ENCODE measurements around the gene AQP3. TPM values are rescaled to one million over a fixed set of nuclear protein-coding genes. Genes with fewer than 3 reads are reported as not detected.
"Not testable (repeated sequence)": the region's sequence is repeated elsewhere in the genome, so short reads cannot be mapped to it uniquely, and the experiment has no call there.

The AQP3 gene
- total RNA-seq (1 to 10 TPM; 3.0 to 6.9 (median 4.5) TPM), polyA plus RNA-seq (10 to 100 TPM in 1 of 3 donors, 1 to 10 TPM in 2; 1.6 to 13.6 (median 1.8) TPM)

DNA sequence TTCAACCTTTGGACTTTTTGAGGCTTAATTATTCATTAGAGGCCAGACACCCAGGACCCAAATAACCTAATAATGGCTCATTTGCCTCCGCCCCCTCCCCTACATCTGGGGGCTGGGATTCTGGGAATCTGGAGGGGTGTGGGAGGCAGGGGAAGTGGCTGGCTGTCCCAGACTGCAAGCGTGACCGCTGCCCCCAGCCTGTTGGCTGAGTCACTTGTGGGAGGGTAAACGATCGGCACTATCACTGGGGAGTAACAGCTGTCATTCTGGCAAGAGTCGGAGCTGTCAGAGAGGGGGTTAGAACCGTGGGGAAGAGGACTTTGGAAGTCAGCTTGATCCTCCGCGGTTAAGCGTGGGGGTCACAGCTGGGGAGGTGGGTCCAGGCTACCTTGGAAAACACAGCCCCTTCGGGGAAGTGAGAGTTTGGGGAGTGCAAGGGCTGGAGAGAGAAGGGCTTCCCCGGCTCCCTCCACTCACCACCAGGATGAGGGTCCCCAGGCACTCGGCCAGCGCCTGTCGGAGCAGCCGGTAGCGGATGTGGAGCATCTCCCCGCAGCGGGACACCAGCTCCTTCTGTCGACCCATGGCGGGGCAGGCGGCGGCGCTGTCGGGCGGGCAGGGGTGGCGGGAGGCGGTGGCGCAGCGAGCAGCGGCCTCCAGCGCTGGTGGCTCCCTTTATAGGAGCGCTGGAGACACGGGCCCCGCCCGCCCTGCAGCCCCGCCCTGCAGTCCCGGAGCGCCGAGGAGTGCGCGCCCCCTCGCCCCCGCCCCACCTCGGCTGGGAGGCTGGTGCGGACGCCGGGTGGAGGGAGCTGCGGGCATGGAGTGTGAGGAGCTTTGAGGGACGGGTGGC lies at the start of gene AQP3:
TSS of gene AQP3 (minus strand) at position 648 of the 853 bp plus-strand sequence. CDS start at position 585, 63 bp downstream.
- WGBS, 2 donors: 1 to 2% methylated on average over 50 of the region's 50 CpGs
- peak within 1 kb of the TSS; percentile 28 to 56 (median 49) for H3K4me3 ChIP-seq
- intact Hi-C loops (cut with DNase I): loop anchor here (2.0 kb wide), 1 partner anchor 20 kb away; no protein-coding TSS in a partner anchor
- peak; percentile 80 for DNase-seq
- no peaks in the 10 kb centered on the region for H3K27me3 ChIP-seq
- TF ChIP-seq CTCF (IDR thresholded peaks at IDR 0.05): peak in 1 of 4 experiments; percentile 29
- no peak for TF ChIP-seq EP300 (IDR thresholded peaks at IDR 0.05)
- no peak for TF ChIP-seq POLR2A (IDR thresholded peaks at IDR 0.05)
- no peaks in the 10 kb centered on the region for H3K9me3 ChIP-seq
- H3K4me1 ChIP-seq: peaks cover 0 to 15% (median 14%) of the 10 kb centered on the region in 4 donors
- H3K36me3 ChIP-seq: no peaks in the 10 kb centered on the region
- H3K27ac ChIP-seq: peak within 1 kb of the TSS in 3 of 4 donors; percentile 27 to 53 (median 51)

GRCh38 chr9:33493819-33494218 lies 46.4 kb upstream of the AQP3 start:
- H3K27ac ChIP-seq; DNase-seq; H3K27me3 ChIP-seq; intact Hi-C loops (cut with DNase I); H3K4me3 ChIP-seq; H3K4me1 ChIP-seq; H3K36me3 ChIP-seq; H3K9me3 ChIP-seq: not testable (repeated sequence)
- 54 to 68% methylated on average over 2 of the region's 2 CpGs for WGBS, 2 donors

GRCh38 chr9:33489066-33489465 lies 41.7 kb upstream of the AQP3 start:
- Histone ChIP-seq H3K9me3 (no peaks in the 10 kb centered on the region), H3K4me1 (no peaks in the 10 kb centered on the region), H3K4me3 (no peak overlapping the region), H3K36me3 (no peaks in the 10 kb centered on the region), H3K27me3 (no peaks in the 10 kb centered on the region), H3K27ac (no peak overlapping the region)
- DNase-seq: no peak
- TF ChIP-seq CTCF (IDR thresholded peaks at IDR 0.05) (no peak), EP300 (IDR thresholded peaks at IDR 0.05) (no peak), POLR2A (IDR thresholded peaks at IDR 0.05) (no peak), POLR2AphosphoS5 (IDR thresholded peaks at IDR 0.05) (no peak)
- intact Hi-C loops (cut with DNase I): no loop called here
- WGBS, 2 donors: 79 to 86% methylated on average over 2 of the region's 2 CpGs

- H3K36me3 ChIP-seq; H3K27ac ChIP-seq; H3K27me3 ChIP-seq; DNase-seq; H3K4me3 ChIP-seq; intact Hi-C loops (cut with DNase I); H3K9me3 ChIP-seq; H3K4me1 ChIP-seq: not testable (repeated sequence)
Observed at GRCh38 chr9:33485312-33485711, 37.9 kb upstream of the AQP3 start.

- TF ChIP-seq EP300 (IDR thresholded peaks at IDR 0.05): no peak
- no peak for TF ChIP-seq CTCF (IDR thresholded peaks at IDR 0.05)
- TF ChIP-seq POLR2AphosphoS5 (IDR thresholded peaks at IDR 0.05): no peak
- no peak for TF ChIP-seq POLR2A (IDR thresholded peaks at IDR 0.05)
- H3K4me3 ChIP-seq: no peak overlapping the region
- H3K36me3 ChIP-seq: no peaks in the 10 kb centered on the region
- 95% methylated on average over 6 of the region's 6 CpGs for WGBS, 2 donors
- H3K4me1 ChIP-seq: no peaks in the 10 kb centered on the region
- no peak for DNase-seq
- H3K27ac ChIP-seq: no peak overlapping the region
- H3K27me3 ChIP-seq: no peaks in the 10 kb centered on the region
- intact Hi-C loops (cut with DNase I): no loop called here
- H3K9me3 ChIP-seq: no peaks in the 10 kb centered on the region
Observed at GRCh38 chr9:33480976-33481375, 33.6 kb upstream of the AQP3 start.
